Tibial nerve (tissue), 4 donors: Measurements from ENCODE around the gene SPDYE4. TPM values are rescaled to one million over a fixed set of nuclear protein-coding genes. Genes with fewer than 3 reads are reported as not detected.

ENCODE experiments used
- DNase-seq, 2 donors: peaks; one replicate each; pipeline ENCODE4 v3.0.0-alpha.2; 2019; ENCODE audit warnings: low spot score in 2 of 2
- H3K27ac ChIP-seq, 4 donors: fragments of 200-600 bp; sonication (generic) in 3 of 4; one replicate each; pipeline ENCODE4 v1.5.1; 2017 to 2019; ENCODE audit warnings: mild to moderate bottlenecking in 1 of 4
- H3K27me3 ChIP-seq, 2 donors: fragments of 200-600 bp; sonication (generic) in 1 of 2; one replicate each; pipeline versions ENCODE4 v1.5.1 to v1.6.0; 2017 to 2019
- H3K36me3 ChIP-seq, 3 donors: fragments of 200-600 bp; sonication (generic); one replicate each; pipeline ENCODE4 v1.5.1; 2018 to 2019
- H3K4me1 ChIP-seq, 4 donors: fragments of 200-600 bp; sonication (generic) in 3 of 4; one replicate each; pipeline ENCODE4 v1.5.1; 2017 to 2019
- H3K4me3 ChIP-seq, 4 donors: fragments of 200-600 bp; sonication (generic) in 3 of 4; one replicate each; pipeline ENCODE4 v1.5.1; 2017 to 2019; ENCODE audit warnings: mild to moderate bottlenecking in 1 of 4, moderate library complexity in 1 of 4
- H3K9me3 ChIP-seq, 4 donors: fragments of 200-600 bp; sonication (generic) in 3 of 4; one replicate each; pipeline ENCODE4 v1.5.1; 2017 to 2019
- CTCF ChIP-seq, 5 experiments: fragments of 200-600 bp in 3 of 5; fragments of 450-650 bp in 2 of 5; sonication (generic) in 3 of 5; IDR thresholded peaks; one replicate each; pipeline ENCODE4 v1.5.1; 2016 to 2019; ENCODE audit warnings: antibody characterized with exemption in 5 of 5, mild to moderate bottlenecking in 3 of 5, moderate library complexity in 2 of 5
- EP300 ChIP-seq, 2 donors: sonication (generic); formaldehyde crosslinking; IDR thresholded peaks; one replicate each; pipeline ENCODE4 v1.6.1; 2017; ENCODE audit warnings: antibody characterized with exemption in 2 of 2, mild to moderate bottlenecking in 1 of 2
- POLR2A ChIP-seq, 2 donors: fragments of 450-650 bp; IDR thresholded peaks; one replicate each; pipeline ENCODE4 v1.6.1; 2017; ENCODE audit warnings: antibody characterized with exemption in 2 of 2, mild to moderate bottlenecking in 2 of 2, moderate library complexity in 2 of 2
- WGBS, 2 donors: methylation state at CpG; one replicate each; pipeline ENCODE4 v1.1.5; 2018; 5-methylcytosine and 5-hydroxymethylcytosine counted together
- total RNA-seq, 4 donors: library from RNA; depleted of rRNA; stranded (reverse); fragments of >200 nt; gene quantifications; one replicate each; pipeline ENCODE4 v1.1.0, GENCODE V29; 2016

The SPDYE4 gene
- total RNA-seq, 4 donors from 2014 or later, result not detected

GRCh38 chr17:8711291-8711690, 47.1 kb downstream of the SPDYE4 start:
- H3K4me3 ChIP-seq, result no peak overlapping the region
- WGBS, 2 donors, result 79 to 84% methylated on average over 5 of the region's 5 CpGs
- H3K4me1 ChIP-seq, result peaks cover 0 to 6% (median 0%) of the 10 kb centered on the region in 4 donors
- no peaks in the 10 kb centered on the region for H3K27me3 ChIP-seq
- TF ChIP-seq POLR2A (IDR thresholded peaks at IDR 0.05) (no peak), CTCF (IDR thresholded peaks at IDR 0.05) (no peak), EP300 (IDR thresholded peaks at IDR 0.05) (no peak)
- no peaks in the 10 kb centered on the region for H3K9me3 ChIP-seq
- DNase-seq, result no peak
- no peaks in the 10 kb centered on the region for H3K36me3 ChIP-seq
- no peak overlapping the region for H3K27ac ChIP-seq

- Histone ChIP-seq H3K4me1 (peaks cover 0 to 6% (median 0%) of the 10 kb centered on the region in 4 donors), H3K36me3 (no peaks in the 10 kb centered on the region), H3K4me3 (no peak overlapping the region), H3K27ac (no peak overlapping the region), H3K27me3 (no peaks in the 10 kb centered on the region), H3K9me3 (no peaks in the 10 kb centered on the region)
- DNase-seq, result no peak
- TF ChIP-seq POLR2A (IDR thresholded peaks at IDR 0.05) (no peak), CTCF (IDR thresholded peaks at IDR 0.05) (no peak), EP300 (IDR thresholded peaks at IDR 0.05) (no peak)
- 71 to 79% methylated on average over 5 of the region's 5 CpGs for WGBS, 2 donors
These were observed 47.5 kb downstream of the SPDYE4 start for GRCh38 chr17:8710813-8711212.

- H3K27ac ChIP-seq, result no peak overlapping the region
- H3K4me3 ChIP-seq, result no peak overlapping the region
- H3K9me3 ChIP-seq, result no peaks in the 10 kb centered on the region
- no peaks in the 10 kb centered on the region for H3K27me3 ChIP-seq
- WGBS, 2 donors, result 55 to 70% methylated on average over 1 of the region's 1 CpG
- peaks cover 0 to 6% (median 0%) of the 10 kb centered on the region in 4 donors for H3K4me1 ChIP-seq
- DNase-seq, result no peak
- no peaks in the 10 kb centered on the region for H3K36me3 ChIP-seq
- TF ChIP-seq POLR2A (IDR thresholded peaks at IDR 0.05), result no peak
- no peak for TF ChIP-seq EP300 (IDR thresholded peaks at IDR 0.05)
- TF ChIP-seq CTCF (IDR thresholded peaks at IDR 0.05), result no peak
These were observed 49.3 kb downstream of the SPDYE4 start for GRCh38 chr17:8709006-8709405.

GRCh38 chr17:8708025-8708461, 50.3 kb downstream of the SPDYE4 start:
- Histone ChIP-seq H3K4me3 (no peak overlapping the region), H3K9me3 (no peaks in the 10 kb centered on the region), H3K27ac (no peak overlapping the region), H3K36me3 (no peaks in the 10 kb centered on the region), H3K4me1 (peaks cover 0 to 6% (median 0%) of the 10 kb centered on the region in 4 donors), H3K27me3 (no peaks in the 10 kb centered on the region)
- DNase-seq, result no peak
- TF ChIP-seq CTCF (IDR thresholded peaks at IDR 0.05), result no peak
- WGBS, 2 donors, result 48 to 51% methylated on average over 5 of the region's 5 CpGs

GRCh38 chr17:8707332-8708024, 50.9 kb downstream of the SPDYE4 start:
- DNase-seq, result no peak
- peaks cover 0 to 6% (median 0%) of the 10 kb centered on the region in 4 donors for H3K4me1 ChIP-seq
- H3K9me3 ChIP-seq, result no peaks in the 10 kb centered on the region
- no peaks in the 10 kb centered on the region for H3K36me3 ChIP-seq
- WGBS, 2 donors, result 64 to 66% methylated on average over 11 of the region's 11 CpGs
- no peak for TF ChIP-seq POLR2A (IDR thresholded peaks at IDR 0.05)
- no peak overlapping the region for H3K4me3 ChIP-seq
- no peaks in the 10 kb centered on the region for H3K27me3 ChIP-seq
- H3K27ac ChIP-seq, result no peak overlapping the region
